ENCODE data around the gene CLGN. TPM values are rescaled to one million over a fixed set of nuclear protein-coding genes. Genes with fewer than 3 reads are reported as not detected.

The CLGN gene
- total RNA-seq, 1 experiment from 2014 or later = 9.3 TPM

Other genes with a start within 250 kb of the CLGN start
- gene SCOC, start 54.0 kb downstream of the CLGN start, total RNA-seq (2014; rRNA removed; shearing (Covaris generic)) = 46.4 and 63.7 TPM in 2 replicates
- gene MGAT4D, start 70.6 kb upstream of the CLGN start, total RNA-seq (2014; rRNA removed; shearing (Covaris generic)) = not detected in 2 replicates
- 27.2 and 36.1 TPM in 2 replicates for gene ELMOD2, start 96.5 kb upstream of the CLGN start, total RNA-seq (2014; rRNA removed; shearing (Covaris generic))
- 0.34 TPM in 1 of 2 replicates, not detected in the other for gene UCP1, start 141.3 kb upstream of the CLGN start, total RNA-seq (2014; rRNA removed; shearing (Covaris generic))

All from Daoy (cell line).